Activated CD8-positive, alpha-beta memory T cell treated with anti-CD3 and anti-CD28 coated beads for 4 hours (primary cell): Measurements from ENCODE around the gene AGBL4.
"Not testable (repeated sequence)": the region's sequence is repeated elsewhere in the genome, so short reads cannot be mapped to it uniquely, and the experiment has no call there.

Experiments
- DNase-seq, 2 donors: peaks; one replicate each; pipeline ENCODE4 v3.0.0-alpha.2; 2020; ENCODE audit warnings: low read depth in 2 of 2

The AGBL4 gene

GRCh38 chr1:49435291-49435690 lies 588.5 kb downstream of the AGBL4 start:
- DNase-seq: no peak

GRCh38 chr1:49424782-49425181 lies 599.0 kb downstream of the AGBL4 start:
- DNase-seq: no peak

- no peak for DNase-seq
Measured at GRCh38 chr1:49416758-49417157, 607.0 kb downstream of the AGBL4 start.

GRCh38 chr1:49408346-49408745 lies 615.4 kb downstream of the AGBL4 start:
- DNase-seq: no peak

- no peak for DNase-seq
Measured at GRCh38 chr1:49397086-49397485, 626.7 kb downstream of the AGBL4 start.

- DNase-seq: no peak
Measured at GRCh38 chr1:49394200-49394599, 629.6 kb downstream of the AGBL4 start.

- no peak for DNase-seq
Measured at GRCh38 chr1:49389699-49390098, 634.1 kb downstream of the AGBL4 start.

- no peak for DNase-seq
Measured at GRCh38 chr1:49364676-49365075, 659.1 kb downstream of the AGBL4 start.

GRCh38 chr1:49363628-49364027 lies 660.1 kb downstream of the AGBL4 start:
- no peak for DNase-seq

GRCh38 chr1:49358036-49358435 lies 665.7 kb downstream of the AGBL4 start:
- DNase-seq: no peak

- DNase-seq: no peak
Measured at GRCh38 chr1:49356594-49356993, 667.2 kb downstream of the AGBL4 start.

- no peak for DNase-seq
Measured at GRCh38 chr1:49351768-49352167, 672.0 kb downstream of the AGBL4 start.

GRCh38 chr1:49346767-49347349 lies 676.9 kb downstream of the AGBL4 start:
- DNase-seq: no peak

GRCh38 chr1:49340576-49340975 lies 683.2 kb downstream of the AGBL4 start:
- DNase-seq: no peak

GRCh38 chr1:49339043-49339442 lies 684.7 kb downstream of the AGBL4 start:
- DNase-seq: no peak

GRCh38 chr1:49337251-49337650 lies 686.5 kb downstream of the AGBL4 start:
- DNase-seq: no peak

GRCh38 chr1:49333906-49334305 lies 689.8 kb downstream of the AGBL4 start:
- DNase-seq: no peak

- no peak for DNase-seq
Measured at GRCh38 chr1:49331066-49331852, 692.5 kb downstream of the AGBL4 start.

- no peak for DNase-seq
Measured at GRCh38 chr1:49323925-49324540, 699.7 kb downstream of the AGBL4 start.

- DNase-seq: not testable (repeated sequence)
Measured at GRCh38 chr1:49320493-49320892, 703.3 kb downstream of the AGBL4 start.

- DNase-seq: no peak
Measured at GRCh38 chr1:49319426-49319963, 704.3 kb downstream of the AGBL4 start.

GRCh38 chr1:49318218-49318617 lies 705.5 kb downstream of the AGBL4 start:
- no peak for DNase-seq

GRCh38 chr1:49307457-49307856 lies 716.3 kb downstream of the AGBL4 start:
- no peak for DNase-seq
